Lung (tissue), 12 donors: ENCODE results near the gene CSHL1. TPM values are rescaled to one million over a fixed set of nuclear protein-coding genes. Genes with fewer than 3 reads are reported as not detected.

Experiments
- ATAC-seq: fragments of 200-7000 bp; cut with Tn5 transposase; one replicate; pipeline ENCODE4 v1.9.1; 2020; ENCODE audit warnings: moderate number of reproducible peaks; ENCODE audit not compliant: insufficient read depth, low FRiP score
- DNase-seq, 3 donors: peaks; one replicate each; pipeline ENCODE4 v3.0.0-alpha.2; 2013 to 2017
- H3K27ac ChIP-seq, 2 donors: one replicate each; pipeline ENCODE4 v1.5.1; 2013; ENCODE audit warnings: mild to moderate bottlenecking in 2 of 2, moderate library complexity in 2 of 2, control low read depth in 1 of 2, inconsistent platforms in 1 of 2, low read depth in 1 of 2, low read length in 1 of 2
- H3K27me3 ChIP-seq, 3 donors: one replicate each; pipeline ENCODE4 v1.5.1; 2013; ENCODE audit warnings: low read length in 2 of 3; ENCODE audit not compliant: control insufficient read depth in 3 of 3, insufficient read depth in 3 of 3
- H3K36me3 ChIP-seq, 4 donors: one replicate each; pipeline ENCODE4 v1.5.1; 2013; ENCODE audit warnings: low read length in 4 of 4, mild to moderate bottlenecking in 1 of 4, moderate library complexity in 1 of 4; ENCODE audit not compliant: control insufficient read depth in 4 of 4, insufficient read depth in 4 of 4
- H3K4me1 ChIP-seq, 5 donors: one replicate each; pipeline ENCODE4 v1.5.1; 2013; ENCODE audit warnings: low read length in 5 of 5, mild to moderate bottlenecking in 2 of 5, moderate library complexity in 1 of 5; ENCODE audit not compliant: control insufficient read depth in 5 of 5, insufficient read depth in 5 of 5
- H3K4me3 ChIP-seq: one replicate; pipeline ENCODE4 v1.5.1; 2013; ENCODE audit warnings: mild to moderate bottlenecking, control low read depth, moderate library complexity
- H3K9ac ChIP-seq, 2 donors: one replicate each; pipeline ENCODE4 v1.5.1; 2013; ENCODE audit warnings: low read length in 2 of 2, control low read depth in 1 of 2; ENCODE audit not compliant: insufficient read depth in 1 of 2
- H3K9me3 ChIP-seq, 4 donors: one replicate each; pipeline ENCODE4 v1.5.1; 2013; ENCODE audit warnings: low read length in 3 of 4, mild to moderate bottlenecking in 1 of 4, moderate library complexity in 1 of 4; ENCODE audit not compliant: control insufficient read depth in 4 of 4, insufficient read depth in 3 of 4
- CTCF ChIP-seq: IDR thresholded peaks from 2 replicates; pipeline ENCODE4 v1.5.1; 2012; ENCODE audit warnings: mild to moderate bottlenecking; ENCODE audit errors: control extremely low read depth, extremely low read depth
- WGBS, 2 donors: extraction: QIAGEN DNeasy Blood & Tissue Kit; methylation state at CpG; one replicate each; pipeline ENCODE4 v1.1.7; 2013; 5-methylcytosine and 5-hydroxymethylcytosine counted together
- polyA plus RNA-seq, 2 donors: library from polyadenylated mRNA; stranded (reverse); fragments of 200-250 nt; gene quantifications; one replicate each; pipeline ENCODE4 v1.2.1, GENCODE V29; 2013
- total RNA-seq, 2 donors: library from RNA; depleted of rRNA in 1 of 2; stranded (reverse); fragments of >200 nt in 1 of 2; gene quantifications; one replicate each; pipeline ENCODE4 v1.2.1, GENCODE V29; 2014 to 2021
- donor health status: control.
- donor health status: control.
- donor health status: Bipolar disorder and iron deficiency.
- donor health status: healthy.
- donor health status: DM: yes; HTN: yes; CAD: no.

Gene CSHL1
- total and polyA plus RNA-seq, 4 donors = not detected

- H3K4me1 ChIP-seq = peaks cover 0 to 5% (median 0%) of the 10 kb centered on the region in 5 donors
- no peaks in the 10 kb centered on the region for H3K27me3 ChIP-seq
- DNase-seq (no peak), ATAC-seq (no peak)
- TF ChIP-seq CTCF = no peak
- H3K9me3 ChIP-seq = no peaks in the 10 kb centered on the region
- peak within 1 kb of the TSS in 1 of 2 donors; percentile 42 for H3K27ac ChIP-seq
- no peaks in the 10 kb centered on the region for H3K36me3 ChIP-seq
- no peak within 1 kb of the TSS for H3K4me3 ChIP-seq
- no peak within 1 kb of the TSS for H3K9ac ChIP-seq
- 30 to 57% methylated on average over 19 of the region's 19 CpGs for WGBS, 2 donors
Measured at GRCh38 chr17:63931981-63932561, 21.0 kb upstream of the CSHL1 start, which contains the start of gene CD79B. Gene CD79B (minus strand): TSS chr17:63932331. CDS start chr17:63932261, 70 bp downstream.

- DNase-seq (peak in 2 of 3 donors; percentile 44 to 53), ATAC-seq (peak; percentile 54)
- Histone ChIP-seq H3K27ac (peak overlapping the region in 1 of 2 donors; percentile 42), H3K36me3 (no peaks in the 10 kb centered on the region), H3K9ac (no peak overlapping the region), H3K27me3 (no peaks in the 10 kb centered on the region), H3K9me3 (no peaks in the 10 kb centered on the region), H3K4me3 (no peak overlapping the region), H3K4me1 (peaks cover 0 to 5% (median 0%) of the 10 kb centered on the region in 5 donors)
- WGBS, 2 donors = 32 to 46% methylated on average over 13 to 16 of the region's 16 CpGs
- TF ChIP-seq CTCF = no peak
Measured at GRCh38 chr17:63930951-63931575, 20.0 kb upstream of the CSHL1 start.

- WGBS, 2 donors = 86 to 91% methylated on average over 24 of the region's 24 CpGs
- DNase-seq (no peak), ATAC-seq (no peak)
- Histone ChIP-seq H3K27ac (no peak overlapping the region), H3K9me3 (no peaks in the 10 kb centered on the region), H3K9ac (no peak overlapping the region), H3K4me3 (no peak overlapping the region), H3K4me1 (peaks cover 0 to 5% (median 0%) of the 10 kb centered on the region in 5 donors), H3K36me3 (no peaks in the 10 kb centered on the region), H3K27me3 (no peaks in the 10 kb centered on the region)
- no peak for TF ChIP-seq CTCF
Measured at GRCh38 chr17:63929860-63930766, 19.1 kb upstream of the CSHL1 start.
